Measurements from ENCODE around the gene C1QTNF3. TPM values are rescaled to one million over a fixed set of nuclear protein-coding genes. Genes with fewer than 3 reads are reported as not detected.

Gene C1QTNF3
- total RNA-seq, 6 experiments from 2014 or later: 0.40 to 0.62 (median 0.50) TPM

- Mint-ChIP-seq H3K4me1 (ENCODE audit: low read depth) (peaks cover 7% of the 10 kb centered on the region; the same call in 1 of the 2 replicates), H3K36me3 (ENCODE audit: low read depth) (peaks cover 4% of the 10 kb centered on the region), H3K4me3 (no peak overlapping the region), H3K27ac (no peak overlapping the region), H3K9me3 (no peaks in the 10 kb centered on the region), H3K27me3 (ENCODE audit: insufficient read depth) (no peaks in the 10 kb centered on the region; the same call in none of the 2 replicates)
- TF ChIP-seq CTCF (IDR thresholded peaks at IDR 0.05): no peak
- DNase-seq: no peak
These were observed 4.6 kb downstream of the C1QTNF3 start for GRCh38 chr5:34038390-34038789.

GRCh38 chr5:34037726-34038125 lies 5.3 kb downstream of the C1QTNF3 start:
- H3K9me3 Mint-ChIP-seq: no peaks in the 10 kb centered on the region
- H3K4me1 Mint-ChIP-seq (ENCODE audit: low read depth): peaks cover 7% of the 10 kb centered on the region; the same call in 1 of the 2 replicates
- DNase-seq: no peak
- no peak for TF ChIP-seq CTCF (IDR thresholded peaks at IDR 0.05)
- H3K27ac Mint-ChIP-seq: no peak overlapping the region
- H3K27me3 Mint-ChIP-seq (ENCODE audit: insufficient read depth): no peaks in the 10 kb centered on the region; the same call in none of the 2 replicates
- H3K4me3 Mint-ChIP-seq: no peak overlapping the region
- H3K36me3 Mint-ChIP-seq (ENCODE audit: low read depth): peaks cover 4% of the 10 kb centered on the region

- Mint-ChIP-seq H3K27ac (no peak overlapping the region), H3K9me3 (no peaks in the 10 kb centered on the region), H3K36me3 (ENCODE audit: low read depth) (peaks cover 4% of the 10 kb centered on the region; the same call in 1 of the 2 replicates), H3K4me1 (ENCODE audit: low read depth) (peaks cover 7% of the 10 kb centered on the region; the same call in 1 of the 2 replicates), H3K4me3 (no peak overlapping the region), H3K27me3 (ENCODE audit: insufficient read depth) (no peaks in the 10 kb centered on the region; the same call in none of the 2 replicates)
- DNase-seq: no peak
- no peak for TF ChIP-seq CTCF (IDR thresholded peaks at IDR 0.05)
These were observed 7.3 kb downstream of the C1QTNF3 start for GRCh38 chr5:34035756-34036155.

GRCh38 chr5:34034534-34035327 lies 8.3 kb downstream of the C1QTNF3 start:
- no peak for DNase-seq
- TF ChIP-seq CTCF (IDR thresholded peaks at IDR 0.05): no peak
- Mint-ChIP-seq H3K4me3 (no peak overlapping the region), H3K27ac (no peak overlapping the region), H3K4me1 (ENCODE audit: low read depth) (peaks cover 7% of the 10 kb centered on the region; the same call in 1 of the 2 replicates), H3K27me3 (ENCODE audit: insufficient read depth) (no peaks in the 10 kb centered on the region; the same call in 1 of the 2 replicates), H3K36me3 (ENCODE audit: low read depth) (peaks cover 4% of the 10 kb centered on the region; the same call in 1 of the 2 replicates), H3K9me3 (no peaks in the 10 kb centered on the region)

GRCh38 chr5:34031966-34032365 lies 11.0 kb downstream of the C1QTNF3 start:
- H3K4me1 Mint-ChIP-seq (ENCODE audit: low read depth): no peaks in the 10 kb centered on the region
- no peak overlapping the region for H3K27ac Mint-ChIP-seq
- no peaks in the 10 kb centered on the region for H3K9me3 Mint-ChIP-seq
- no peaks in the 10 kb centered on the region; the same call in 1 of the 2 replicates for H3K27me3 Mint-ChIP-seq (ENCODE audit: insufficient read depth)
- DNase-seq: no peak
- H3K36me3 Mint-ChIP-seq (ENCODE audit: low read depth): no peaks in the 10 kb centered on the region
- TF ChIP-seq CTCF (IDR thresholded peaks at IDR 0.05): no peak
- H3K4me3 Mint-ChIP-seq: no peak overlapping the region
